Measurements from ENCODE around the gene ANKS3.

Gene ANKS3

GRCh38 chr16:4650443-4651074, 83.5 kb downstream of the ANKS3 start:
- DNase-seq (ENCODE audit: low spot score) = peak; percentile 66

- DNase-seq (ENCODE audit: low spot score) = no peak
These were observed 84.2 kb downstream of the ANKS3 start for GRCh38 chr16:4649744-4650442.

- DNase-seq (ENCODE audit: low spot score) = no peak
These were observed 85.2 kb downstream of the ANKS3 start for GRCh38 chr16:4648917-4649316.

GRCh38 chr16:4647644-4647980, 86.5 kb downstream of the ANKS3 start:
- DNase-seq (ENCODE audit: low spot score) = no peak

GRCh38 chr16:4646773-4647643, 87.1 kb downstream of the ANKS3 start:
- DNase-seq (ENCODE audit: low spot score) = no peak
